GM19043 (cell line): Measurements from ENCODE around the gene GPR135.
"Not testable (repeated sequence)": the region's sequence is repeated elsewhere in the genome, so short reads cannot be mapped to it uniquely, and the experiment has no call there.

Experiments used
- ATAC-seq: cut with Tn5 transposase; IDR thresholded peaks from one replicate; pipeline ENCODE4 v1.9.1; 2021; ENCODE audit warnings: low read depth; ENCODE audit not compliant: unreplicated experiment

GPR135 gene

DNA sequence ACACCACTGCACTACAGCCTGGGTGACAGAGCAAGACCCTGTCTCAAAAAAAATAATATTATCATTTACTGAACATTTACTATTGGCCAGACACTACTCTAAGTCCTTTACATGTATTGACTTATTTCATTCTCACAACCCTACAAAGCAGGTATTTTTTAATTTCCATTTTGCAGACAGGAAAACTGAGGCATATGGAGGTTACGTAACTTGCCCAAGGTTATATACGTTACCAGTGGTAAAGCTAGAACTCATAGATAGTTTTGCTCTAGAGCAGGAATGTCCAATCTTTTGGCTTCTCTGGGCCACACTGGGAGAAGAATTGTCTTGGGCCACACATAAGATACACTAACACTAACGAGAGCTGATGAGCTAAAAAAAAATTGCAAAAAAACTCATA is 13.4 kb upstream of the GPR135 start:
- no peak for ATAC-seq

DNA sequence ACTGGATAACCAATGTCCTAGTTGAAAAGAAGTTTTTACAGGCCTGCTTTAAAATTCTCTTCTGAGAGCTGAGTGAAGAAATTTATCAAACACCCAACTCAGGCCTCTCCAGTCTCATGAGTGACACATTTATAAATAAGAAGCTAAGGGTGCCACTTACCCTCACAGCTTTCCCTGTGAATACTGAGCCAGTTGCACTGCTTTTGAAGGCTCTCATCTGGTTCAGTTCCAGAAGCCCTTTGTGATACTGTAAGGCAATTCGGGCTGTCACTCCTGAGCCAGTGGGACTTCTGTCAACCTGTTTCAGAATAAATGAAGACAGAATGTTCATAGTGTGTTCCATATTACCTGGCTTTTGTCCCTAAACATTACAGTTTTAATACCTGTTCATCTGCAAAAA is 10.5 kb upstream of the GPR135 start:
- no peak for ATAC-seq

DNA sequence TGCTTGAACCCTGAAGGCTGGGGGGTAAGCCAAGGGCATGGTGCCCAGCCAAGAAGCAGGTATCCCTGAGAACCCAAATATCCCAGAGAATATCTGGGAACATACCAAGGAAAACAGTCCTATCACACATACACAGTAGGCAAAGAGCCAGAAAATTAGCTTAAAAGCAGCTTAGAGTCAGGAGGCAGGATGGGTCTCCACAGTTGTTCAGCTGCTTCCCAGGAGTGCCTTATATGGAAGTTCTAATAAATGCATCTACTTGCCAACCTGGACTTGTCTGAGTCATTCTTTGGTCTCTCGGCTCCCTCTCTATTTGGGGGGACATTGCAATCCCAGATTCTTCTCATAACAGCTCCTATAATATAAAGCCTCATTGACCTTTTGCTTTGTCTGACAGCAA is 9.0 kb upstream of the GPR135 start:
- no peak for ATAC-seq

DNA sequence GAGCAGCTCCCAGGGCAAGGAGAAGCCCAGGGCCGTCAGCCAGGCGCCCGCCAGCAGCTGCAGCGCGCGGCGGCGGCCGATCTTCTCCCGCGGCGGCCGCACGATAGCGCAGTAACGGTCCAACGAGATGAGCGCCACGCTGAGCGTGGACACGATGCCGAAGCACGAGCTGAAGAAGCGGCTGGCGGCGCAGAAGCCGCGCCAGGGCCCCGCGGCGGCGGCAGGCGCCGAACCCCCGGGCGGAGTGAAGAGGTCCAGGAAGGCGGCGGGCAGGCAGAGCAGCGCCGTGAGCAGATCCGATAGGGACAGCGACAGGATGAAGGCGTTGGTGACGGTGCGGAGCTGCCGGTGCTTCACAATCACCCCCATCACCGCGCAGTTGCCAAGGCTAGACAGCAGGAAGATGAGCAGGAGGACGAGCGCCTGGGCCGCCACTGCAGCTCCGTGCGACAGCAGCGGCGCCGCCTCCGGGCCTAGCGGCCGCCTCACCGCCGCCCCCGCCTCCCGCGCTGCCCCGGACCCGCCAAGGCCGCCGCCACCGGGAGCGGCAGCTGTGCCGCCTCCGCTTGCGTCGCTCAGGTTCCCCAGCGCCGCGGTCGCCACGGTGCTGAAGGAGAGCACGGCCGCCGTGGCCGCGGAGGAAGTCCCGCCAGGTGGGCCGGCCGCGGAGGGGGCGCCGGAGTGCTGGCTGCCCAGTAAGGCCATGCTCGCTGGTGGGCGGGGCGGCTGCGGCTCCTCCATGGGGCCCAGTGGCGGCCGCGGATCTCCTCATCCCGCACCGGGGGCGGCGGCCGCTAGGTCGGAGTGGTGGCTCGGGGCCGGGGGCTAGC is 479 bp downstream of the GPR135 start:
- ATAC-seq: peak; percentile 55

DNA sequence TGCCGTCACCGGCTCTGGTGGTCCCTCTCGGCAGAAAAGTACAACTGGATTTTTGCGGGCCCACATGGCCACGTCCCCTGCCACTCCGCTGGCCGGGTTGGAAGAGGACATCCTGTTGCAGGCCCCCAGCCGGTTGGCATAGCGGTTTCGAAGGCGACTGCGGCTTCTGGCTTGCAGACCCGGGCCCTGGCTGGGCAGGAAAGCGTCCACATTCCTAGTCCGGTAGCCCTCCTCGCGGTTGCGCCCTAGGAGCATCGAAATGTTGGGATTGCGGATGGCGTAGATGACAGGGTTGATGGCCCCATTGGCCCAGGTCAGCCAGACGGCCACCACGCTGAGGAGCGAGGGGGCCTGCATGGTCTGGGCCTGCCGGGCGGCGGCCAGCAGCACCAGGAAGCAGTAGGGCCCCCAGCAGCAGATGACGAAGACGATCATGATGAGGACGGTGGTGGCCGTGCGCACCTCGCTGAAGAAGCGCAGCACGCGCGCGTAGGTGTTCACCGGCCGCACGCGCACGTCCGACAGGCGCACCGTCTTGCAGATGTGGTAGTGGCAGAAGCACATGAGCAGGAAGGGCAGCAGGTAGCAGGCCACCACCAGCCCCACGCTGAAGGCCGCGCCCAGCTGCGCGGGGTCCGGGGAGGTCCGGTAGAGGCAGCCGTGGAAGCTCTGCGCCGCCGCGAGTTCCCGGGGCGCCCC is 1.2 kb downstream of the GPR135 start:
- no peak for ATAC-seq

DNA sequence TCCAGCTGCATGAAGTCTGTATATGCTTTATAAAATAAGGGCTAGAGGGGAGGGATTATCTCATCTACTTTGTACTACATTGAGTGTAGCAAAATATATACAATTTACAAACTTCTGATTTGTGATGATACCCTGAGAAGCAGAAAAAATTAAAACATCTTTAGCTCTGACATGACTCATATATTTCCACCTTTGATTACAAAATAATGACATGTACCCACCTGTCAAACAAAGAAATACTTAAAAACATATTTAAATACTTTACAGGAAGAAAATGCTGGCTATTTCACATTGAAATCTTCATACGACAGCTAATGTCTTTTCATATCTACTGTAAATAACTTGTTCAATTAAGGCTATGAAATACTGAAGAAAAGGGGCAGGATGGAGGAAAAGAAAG is 3.3 kb downstream of the GPR135 start:
- no peak for ATAC-seq

DNA sequence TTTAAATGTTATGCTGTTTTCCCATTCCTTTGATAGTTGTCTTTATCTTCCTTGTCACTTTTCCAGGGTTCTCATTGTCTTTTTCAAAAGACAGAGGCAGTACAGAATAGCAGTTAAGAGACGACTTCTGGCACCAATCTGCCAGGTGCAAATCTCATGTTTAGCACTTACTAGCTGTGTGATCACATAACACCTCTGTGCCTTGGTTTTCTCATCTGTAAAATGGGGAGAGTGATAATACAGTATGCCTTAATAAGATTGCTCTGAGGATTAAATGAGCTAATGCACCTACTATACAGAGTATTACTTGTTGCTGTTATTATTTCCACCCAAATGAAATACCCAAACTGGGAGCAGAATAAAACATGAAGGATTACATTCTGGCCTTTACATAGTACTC is 4.8 kb downstream of the GPR135 start:
- no peak for ATAC-seq

DNA sequence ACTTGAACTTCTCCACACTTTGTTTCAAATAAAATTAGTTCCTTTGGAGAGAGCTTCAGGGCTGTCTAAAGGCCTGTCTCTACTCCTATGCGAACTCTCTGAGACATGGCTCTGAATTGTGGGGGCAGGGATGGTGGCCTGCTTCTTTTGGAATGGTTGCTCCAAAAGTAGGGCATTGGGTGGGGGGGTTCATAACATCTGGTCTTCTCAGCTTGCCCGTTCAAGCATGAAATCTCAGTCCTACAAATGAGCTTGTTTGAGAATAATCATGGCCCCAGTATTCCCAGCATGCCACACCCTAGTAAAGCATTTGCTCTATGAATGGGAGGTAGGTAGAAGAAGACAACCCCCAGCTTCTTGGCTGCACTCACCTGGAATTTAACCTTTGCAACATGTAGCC is 6.7 kb downstream of the GPR135 start:
- ATAC-seq: no peak

DNA sequence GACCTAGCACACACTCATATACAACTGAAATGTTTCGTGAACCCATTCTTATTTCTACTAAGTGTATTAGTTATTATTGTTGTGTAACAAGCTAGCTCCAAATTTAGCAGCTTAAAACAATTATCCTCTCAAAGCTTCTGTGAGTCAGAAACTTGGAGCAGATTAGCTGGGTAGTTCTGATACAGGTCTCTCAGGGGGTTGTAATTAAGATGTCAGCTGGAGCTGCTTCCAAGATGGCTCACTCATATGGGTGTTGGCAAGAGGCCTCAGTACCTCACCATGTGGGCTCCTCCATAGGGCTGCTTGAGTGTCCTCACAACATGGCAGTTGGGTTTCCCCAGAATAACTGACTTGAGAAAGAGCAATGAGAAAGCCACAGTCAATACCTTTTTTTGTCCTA is 9.8 kb downstream of the GPR135 start:
- ATAC-seq: no peak

DNA sequence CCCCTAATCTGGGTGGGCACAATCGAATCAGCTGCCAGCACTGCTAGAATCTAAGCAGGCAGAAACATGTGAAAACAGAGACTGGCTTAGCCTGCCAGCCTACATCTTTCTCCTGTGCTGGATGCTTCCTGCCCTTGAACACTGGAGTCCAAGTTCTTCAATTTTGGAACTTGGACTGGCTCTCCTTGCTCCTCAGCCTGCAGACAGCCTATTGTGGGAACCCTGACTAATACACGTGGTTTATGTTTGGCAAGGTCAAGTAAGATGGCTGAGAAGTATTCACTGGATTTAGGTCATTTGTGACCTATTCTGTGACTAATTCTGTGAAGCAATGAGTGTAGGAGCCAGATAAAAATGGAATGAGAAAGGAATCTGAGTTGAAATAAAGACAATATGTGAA is 11.0 kb downstream of the GPR135 start:
- ATAC-seq: no peak

DNA sequence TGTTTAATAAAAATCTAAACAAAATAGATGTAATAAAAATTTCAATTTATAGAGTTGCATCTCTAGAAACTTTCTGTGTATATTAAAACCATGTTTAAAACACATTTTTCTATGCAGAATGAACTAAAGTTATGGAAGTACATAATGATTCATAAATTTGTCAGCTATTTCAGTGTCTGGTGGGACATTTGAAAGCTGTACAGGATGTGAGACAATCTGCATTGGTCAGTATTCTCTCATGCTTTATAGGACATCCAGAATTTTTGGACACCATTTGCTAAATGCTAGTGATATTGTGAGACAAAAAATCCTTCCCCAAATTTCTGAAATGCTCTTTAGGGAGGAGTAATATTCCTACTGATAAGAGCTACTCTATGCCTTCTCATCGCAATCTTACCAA is 13.3 kb downstream of the GPR135 start:
- no peak for ATAC-seq

DNA sequence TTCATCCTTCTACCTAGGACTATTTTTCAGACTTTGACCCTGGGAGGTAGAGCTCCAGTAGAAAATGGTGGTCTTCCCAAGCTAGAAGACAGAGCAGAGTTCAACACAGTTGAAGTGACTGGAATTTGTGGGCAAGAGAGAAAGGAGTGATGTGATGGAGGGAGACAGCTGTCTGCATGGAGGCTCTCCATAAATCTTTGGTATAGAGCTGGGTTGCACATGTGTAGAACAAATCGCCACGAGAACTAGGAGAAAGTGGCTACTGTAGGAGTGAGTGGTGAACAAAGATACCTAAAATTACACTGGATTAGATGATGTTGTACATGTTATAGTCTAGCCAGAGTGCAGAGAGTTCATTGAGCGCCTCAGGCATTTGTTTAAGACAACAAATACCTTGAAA is 14.5 kb downstream of the GPR135 start:
- no peak for ATAC-seq

DNA sequence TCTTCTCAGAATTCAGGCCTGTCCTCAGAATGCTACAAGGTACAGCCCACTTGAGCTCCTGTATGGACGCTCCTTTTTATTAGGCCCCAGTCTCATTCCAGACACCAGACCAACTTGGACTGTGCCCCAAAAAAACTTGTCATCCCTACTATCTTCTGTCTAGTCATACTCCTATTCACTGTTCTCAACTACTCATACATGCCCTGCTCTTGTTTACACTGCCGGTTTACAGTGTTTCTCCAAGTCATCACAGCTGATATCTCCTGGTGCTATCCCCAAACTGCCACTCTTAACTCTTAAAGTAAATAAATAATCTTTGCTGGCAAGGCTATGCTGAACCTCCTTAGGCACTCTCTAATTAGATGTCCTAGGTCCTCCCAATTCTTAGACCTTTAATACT is 16.5 kb downstream of the GPR135 start:
- not testable (repeated sequence) for ATAC-seq

DNA sequence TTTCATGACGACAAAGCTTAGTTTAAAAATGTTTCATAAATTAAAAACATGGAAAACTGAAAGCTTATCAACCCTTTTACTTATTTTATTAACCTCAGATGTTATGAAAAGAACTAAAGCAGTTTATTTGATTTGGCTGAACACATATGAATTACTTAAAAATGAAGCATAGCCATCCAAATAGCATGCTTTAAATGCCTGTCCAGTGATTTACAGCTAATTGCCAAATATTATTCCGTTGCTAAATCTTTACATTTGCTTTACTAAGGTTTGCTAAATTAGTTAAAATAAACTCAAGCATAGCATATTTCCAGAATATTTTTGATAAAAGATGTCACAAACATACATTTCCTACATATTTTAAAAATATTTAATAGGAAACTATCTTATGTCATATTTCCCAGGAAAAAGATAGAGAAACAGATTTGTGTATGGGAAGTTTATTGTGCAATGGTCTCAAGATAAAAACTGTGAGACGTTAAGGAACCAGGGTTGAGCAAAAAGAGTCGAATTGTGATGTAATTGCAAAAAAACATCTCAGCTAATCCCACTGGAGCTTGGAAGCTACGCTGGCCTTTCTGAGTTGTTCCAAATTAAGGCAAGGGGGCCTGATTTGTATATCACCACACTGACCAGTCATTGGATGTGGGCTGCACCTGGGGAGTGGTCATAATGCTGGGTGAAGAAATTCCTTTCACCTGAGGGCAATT is 25.8 kb downstream of the GPR135 start:
- no peak for ATAC-seq

DNA sequence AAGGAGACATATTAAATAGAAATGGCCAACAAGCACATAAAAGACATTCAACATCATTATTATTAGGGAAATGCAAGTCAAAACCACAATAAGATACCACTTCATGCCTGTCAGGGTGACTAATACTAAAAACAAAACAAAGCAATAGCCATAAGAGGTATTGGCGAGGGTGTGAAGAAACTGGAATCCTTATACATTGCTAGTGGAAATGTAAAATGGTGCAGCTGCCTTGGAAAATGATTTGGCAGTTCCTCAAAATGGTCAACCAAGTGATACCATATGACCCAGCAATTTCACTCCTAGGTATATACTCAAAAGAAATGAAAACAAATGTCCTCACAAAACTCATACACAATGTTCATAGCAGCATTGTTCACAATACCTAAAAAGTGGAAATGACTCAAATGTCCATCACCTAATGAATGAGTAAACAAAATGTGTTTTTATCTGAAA is 27.0 kb downstream of the GPR135 start:
- ATAC-seq: no peak

DNA sequence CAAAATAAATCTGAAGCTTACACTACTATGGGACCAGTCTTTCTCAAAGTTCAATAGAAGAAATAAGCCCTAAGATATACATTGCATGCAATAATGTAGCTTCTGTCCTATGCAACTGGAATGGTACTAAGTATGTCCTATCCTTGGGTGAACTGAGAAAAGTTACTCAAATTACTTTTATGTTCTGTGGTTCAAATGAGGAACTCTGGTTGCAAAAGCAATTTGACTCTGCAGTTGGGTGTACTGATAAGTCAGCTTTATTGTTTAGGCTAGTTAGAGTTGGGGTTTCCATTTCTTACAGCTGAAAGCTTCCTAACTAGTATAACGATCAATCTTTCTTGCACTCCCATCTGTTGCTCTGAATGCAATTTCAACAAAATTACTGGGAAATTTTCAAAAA is 29.2 kb downstream of the GPR135 start:
- no peak for ATAC-seq

DNA sequence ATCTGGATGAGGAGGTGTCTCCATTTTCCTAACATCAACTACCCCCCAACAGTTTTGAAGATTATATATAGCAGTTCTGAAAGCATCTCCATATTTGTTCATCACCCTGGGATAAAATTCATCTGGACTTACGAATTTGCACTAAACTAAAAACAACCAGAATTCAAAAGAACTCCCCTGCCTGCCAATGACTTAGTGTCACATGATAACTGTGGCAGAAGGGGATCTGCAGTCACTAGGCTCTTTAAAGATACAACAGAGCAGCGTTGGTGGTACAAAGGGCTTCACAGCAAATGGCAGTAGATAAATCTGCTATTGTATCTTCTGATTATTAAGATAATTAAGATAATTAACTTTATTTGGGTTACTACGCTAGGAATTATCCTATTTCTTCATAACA is 30.1 kb downstream of the GPR135 start:
- no peak for ATAC-seq

DNA sequence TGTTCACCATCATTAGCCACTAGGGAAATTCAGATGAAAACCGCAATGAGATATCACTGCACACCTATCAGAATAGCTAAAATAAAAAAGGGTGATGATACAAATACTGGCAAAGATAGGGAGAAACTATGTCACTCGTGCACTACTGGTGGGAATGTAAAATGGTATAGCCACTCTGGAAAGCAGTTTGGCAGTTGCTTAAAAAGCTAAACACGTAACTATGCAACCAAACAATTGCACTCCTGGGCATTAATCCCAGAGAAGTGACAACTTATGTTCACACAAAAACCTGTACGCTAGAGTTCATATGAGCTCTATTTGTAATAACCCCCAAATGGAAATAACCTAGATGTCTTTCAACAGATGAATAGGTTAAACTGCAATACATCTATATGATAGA is 35.4 kb downstream of the GPR135 start:
- no peak for ATAC-seq

DNA sequence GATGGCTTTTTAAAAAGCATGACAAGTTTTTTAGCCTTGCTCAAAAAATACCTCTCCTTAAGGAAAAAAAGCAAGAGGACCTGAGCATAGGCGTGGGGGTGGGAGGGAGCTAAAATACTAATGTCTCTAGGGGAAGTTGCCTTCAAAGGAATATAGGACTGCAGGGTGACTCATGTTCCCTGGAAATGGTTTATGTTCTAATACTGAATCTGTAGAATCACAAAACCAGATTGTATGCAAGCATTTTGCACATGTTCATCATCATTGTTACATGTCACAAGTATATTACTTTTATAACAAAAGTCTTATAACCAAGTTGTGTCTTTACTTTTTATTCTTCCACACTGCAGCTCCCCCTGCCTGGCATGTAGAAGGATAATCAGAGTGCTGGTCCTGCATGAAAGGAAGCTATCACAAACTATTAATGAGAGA is 36.6 kb downstream of the GPR135 start:
- no peak for ATAC-seq

DNA sequence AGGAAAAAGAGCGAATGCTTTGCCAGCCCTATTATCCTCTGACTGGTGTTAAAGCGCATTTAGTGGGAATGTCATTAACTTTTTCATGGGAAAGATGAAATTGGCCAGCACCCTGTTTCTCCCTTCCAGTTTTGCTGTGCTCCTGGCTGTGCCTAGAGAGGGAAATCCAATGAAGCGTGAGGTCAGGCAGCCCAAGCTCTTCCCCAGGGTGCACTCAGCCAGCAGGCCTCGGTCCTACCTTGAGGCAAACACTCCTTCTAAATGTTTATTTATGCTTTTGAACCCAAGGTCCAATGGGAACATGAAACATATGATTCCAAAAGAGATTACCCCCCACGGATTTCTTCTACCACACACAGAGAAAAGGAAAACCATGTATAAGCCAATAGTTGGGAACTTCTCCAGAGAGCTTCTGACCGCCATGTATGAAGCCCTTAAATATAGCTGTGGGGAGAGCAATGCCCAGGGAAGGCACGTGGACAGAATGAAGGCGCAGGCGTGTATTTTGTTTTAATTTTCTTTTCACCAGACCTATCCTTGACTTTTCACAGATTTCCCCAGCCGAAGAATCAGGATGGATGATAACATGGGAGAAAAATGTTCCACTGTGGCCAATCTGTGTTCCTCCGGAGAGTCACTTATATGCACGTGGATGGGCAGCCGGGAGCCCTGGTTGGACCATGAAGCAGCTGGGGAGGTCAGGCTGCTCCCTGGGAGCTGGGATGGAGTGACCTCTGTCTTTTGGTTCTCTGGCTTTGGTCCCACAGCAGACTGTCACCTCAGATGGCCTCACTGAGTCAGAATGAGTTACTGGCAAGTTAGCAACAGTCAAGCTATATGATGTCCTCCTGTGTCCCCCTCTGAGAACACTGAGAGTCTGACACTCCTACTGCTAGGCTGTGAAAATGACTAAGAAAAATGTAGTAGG is 37.3 kb downstream of the GPR135 start:
- ATAC-seq: no peak
